Peyer's patch (tissue), 4 donors: ENCODE results near the gene SFTPB. TPM values are rescaled to one million over a fixed set of nuclear protein-coding genes. Genes with fewer than 3 reads are reported as not detected.
"Not testable (repeated sequence)": the region's sequence is repeated elsewhere in the genome, so short reads cannot be mapped to it uniquely, and the experiment has no call there.

Experiments used
- DNase-seq, 3 donors: peaks; one replicate each; pipeline ENCODE4 v3.0.0-alpha.2; 2017 to 2019
- H3K27ac ChIP-seq, 4 donors: fragments of 200-600 bp; sonication (generic); one replicate each; pipeline ENCODE4 v1.5.1; 2016 to 2019
- H3K27me3 ChIP-seq, 2 donors: fragments of 200-600 bp; sonication (generic); one replicate each; pipeline ENCODE4 v1.5.1; 2019
- H3K36me3 ChIP-seq, 3 donors: fragments of 200-600 bp; sonication (generic); one replicate each; pipeline ENCODE4 v1.5.1; 2016 to 2019
- H3K4me1 ChIP-seq, 4 donors: fragments of 200-600 bp; sonication (generic); one replicate each; pipeline ENCODE4 v1.5.1; 2016 to 2019
- H3K4me3 ChIP-seq, 4 donors: fragments of 200-600 bp; sonication (generic); 1 replicate in 3 of 4; 2 replicates in 1 of 4; pipeline ENCODE4 v1.5.1; 2016 to 2019; ENCODE audit warnings: mild to moderate bottlenecking in 1 of 4
- H3K9me3 ChIP-seq, 4 donors: fragments of 200-600 bp; sonication (generic); one replicate each; pipeline ENCODE4 v1.5.1; 2016 to 2019; ENCODE audit warnings: mild to moderate bottlenecking in 1 of 4
- POLR2A ChIP-seq, 2 donors: fragments of 450-650 bp; IDR thresholded peaks; one replicate each; pipeline ENCODE4 v1.5.1; 2017; ENCODE audit warnings: antibody characterized with exemption in 2 of 2, mild to moderate bottlenecking in 2 of 2, moderate library complexity in 2 of 2
- total RNA-seq, 4 donors: library from RNA; depleted of rRNA; stranded (reverse); fragments of >200 nt; gene quantifications; one replicate each; pipeline ENCODE4 v1.1.0, GENCODE V29; 2016
- TF ChIP-seq, protein P1 (sequence below), 6 experiments: fragments of 450-650 bp in 4 of 6; fragments of 200-600 bp in 2 of 6; sonication (generic) in 1 of 6; IDR thresholded peaks; one replicate each; pipeline ENCODE4 v1.5.1; 2017 to 2019; ENCODE audit warnings: antibody characterized with exemption in 6 of 6, mild to moderate bottlenecking in 3 of 6, moderate library complexity in 1 of 6

The SFTPB gene
- total RNA-seq, 4 donors from 2014 or later, result 1.7 TPM; not detected in 3

DNA sequence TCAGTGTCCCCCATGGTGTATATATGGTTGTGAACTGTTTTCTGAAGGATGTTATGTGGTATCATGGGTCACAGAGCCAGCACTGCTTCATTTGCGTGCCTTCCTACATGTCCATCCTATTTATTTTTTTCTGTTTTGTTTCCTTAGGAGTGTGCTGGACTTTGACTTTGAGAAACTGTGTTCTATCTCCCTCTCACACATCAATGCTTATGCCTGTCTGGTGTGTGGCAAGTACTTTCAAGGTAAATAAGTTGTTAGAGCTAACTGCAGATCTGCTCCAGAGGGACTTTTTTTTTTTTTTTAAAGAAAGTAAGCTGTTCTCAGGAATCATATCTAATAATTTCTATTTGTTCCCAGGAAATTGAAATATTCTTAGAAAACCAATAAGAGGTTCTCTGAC lies 46.7 kb downstream of the SFTPB start:
- no peak overlapping the region for H3K27ac ChIP-seq
- TF ChIP-seq, protein P1, sequence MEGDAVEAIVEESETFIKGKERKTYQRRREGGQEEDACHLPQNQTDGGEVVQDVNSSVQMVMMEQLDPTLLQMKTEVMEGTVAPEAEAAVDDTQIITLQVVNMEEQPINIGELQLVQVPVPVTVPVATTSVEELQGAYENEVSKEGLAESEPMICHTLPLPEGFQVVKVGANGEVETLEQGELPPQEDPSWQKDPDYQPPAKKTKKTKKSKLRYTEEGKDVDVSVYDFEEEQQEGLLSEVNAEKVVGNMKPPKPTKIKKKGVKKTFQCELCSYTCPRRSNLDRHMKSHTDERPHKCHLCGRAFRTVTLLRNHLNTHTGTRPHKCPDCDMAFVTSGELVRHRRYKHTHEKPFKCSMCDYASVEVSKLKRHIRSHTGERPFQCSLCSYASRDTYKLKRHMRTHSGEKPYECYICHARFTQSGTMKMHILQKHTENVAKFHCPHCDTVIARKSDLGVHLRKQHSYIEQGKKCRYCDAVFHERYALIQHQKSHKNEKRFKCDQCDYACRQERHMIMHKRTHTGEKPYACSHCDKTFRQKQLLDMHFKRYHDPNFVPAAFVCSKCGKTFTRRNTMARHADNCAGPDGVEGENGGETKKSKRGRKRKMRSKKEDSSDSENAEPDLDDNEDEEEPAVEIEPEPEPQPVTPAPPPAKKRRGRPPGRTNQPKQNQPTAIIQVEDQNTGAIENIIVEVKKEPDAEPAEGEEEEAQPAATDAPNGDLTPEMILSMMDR (IDR thresholded peaks at IDR 0.05), result no peak
- no peak for TF ChIP-seq POLR2A (IDR thresholded peaks at IDR 0.05)
- no peaks in the 10 kb centered on the region for H3K9me3 ChIP-seq
- H3K4me3 ChIP-seq, result no peak overlapping the region
- peaks cover 0 to 24% (median 9%) of the 10 kb centered on the region in 4 donors for H3K4me1 ChIP-seq
- peaks cover 0 to 77% (median 4%) of the 10 kb centered on the region in 3 donors for H3K36me3 ChIP-seq
- no peak for DNase-seq
- no peaks in the 10 kb centered on the region for H3K27me3 ChIP-seq

DNA sequence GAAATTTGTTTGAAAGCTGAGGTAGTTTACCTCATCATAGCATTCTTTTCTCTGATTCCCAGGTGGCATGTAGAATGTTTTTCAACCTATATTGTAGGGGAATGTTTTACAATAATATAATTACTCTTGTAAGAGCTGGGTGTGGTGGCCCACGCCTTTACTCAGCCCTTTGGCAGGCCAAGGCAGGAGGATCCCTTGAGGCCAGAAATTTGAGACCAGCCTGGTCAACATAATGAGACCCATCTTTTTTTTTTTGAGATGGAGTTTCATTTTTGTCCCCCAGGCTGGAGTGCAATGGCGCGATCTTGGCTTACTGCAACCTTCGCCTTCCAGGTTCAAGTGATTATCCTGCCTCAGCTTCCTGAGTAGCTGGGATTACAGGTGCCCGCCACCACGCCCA lies 48.4 kb downstream of the SFTPB start:
- Histone ChIP-seq H3K27me3 (no peaks in the 10 kb centered on the region), H3K4me3 (no peak overlapping the region), H3K9me3 (no peaks in the 10 kb centered on the region), H3K4me1 (peaks cover 0 to 24% (median 9%) of the 10 kb centered on the region in 4 donors), H3K36me3 (peaks cover 0 to 60% (median 4%) of the 10 kb centered on the region in 3 donors), H3K27ac (no peak overlapping the region)
- no peak for DNase-seq
- no peak for TF ChIP-seq POLR2A (IDR thresholded peaks at IDR 0.05)
- TF ChIP-seq, protein P1 (IDR thresholded peaks at IDR 0.05), result no peak

DNA sequence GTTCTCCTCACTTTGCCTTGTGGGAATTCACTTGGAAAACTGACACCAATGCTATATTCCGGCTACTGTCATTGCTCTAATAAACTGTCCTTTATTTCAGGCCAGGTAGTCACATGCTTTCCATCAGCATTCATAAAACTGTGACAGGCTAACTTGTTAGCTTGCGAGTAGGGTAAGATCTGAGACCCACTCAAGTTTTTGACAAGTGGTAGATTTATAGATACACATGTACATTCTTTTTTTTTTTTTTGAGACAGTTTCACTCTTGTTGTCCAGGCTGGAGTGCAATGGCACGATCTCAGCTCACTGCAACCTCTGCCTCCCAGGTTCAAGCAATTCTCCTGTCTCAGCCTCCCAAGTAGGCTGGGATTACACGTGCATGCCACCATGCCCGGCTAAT lies 50.3 kb downstream of the SFTPB start:
- H3K27me3 ChIP-seq, H3K9me3 ChIP-seq, DNase-seq, H3K27ac ChIP-seq: not testable (repeated sequence)
- Histone ChIP-seq H3K4me1 (peaks cover 0 to 24% (median 9%) of the 10 kb centered on the region in 4 donors), H3K4me3 (peak overlapping the region in 1 of 4 donors; percentile 15), H3K36me3 (peaks cover 0 to 41% (median 1%) of the 10 kb centered on the region in 3 donors)

DNA sequence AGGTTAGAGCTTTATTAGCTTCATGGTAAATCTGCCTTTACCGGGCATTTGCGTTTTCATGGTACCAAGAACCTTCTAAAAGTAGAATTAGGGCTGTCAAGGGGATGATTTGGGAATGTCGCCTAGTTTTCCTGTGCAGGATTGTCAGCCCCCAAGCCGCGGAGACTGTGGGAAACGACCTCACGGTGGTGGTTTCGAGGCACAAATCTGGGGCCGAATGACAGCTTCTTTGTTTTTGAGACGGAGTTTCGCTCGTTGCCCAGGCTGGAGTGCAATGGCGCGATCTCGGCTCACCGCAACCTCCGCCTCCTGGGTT lies 52.6 kb downstream of the SFTPB start:
- TF ChIP-seq, protein P1 (IDR thresholded peaks at IDR 0.05), result no peak
- no peak for TF ChIP-seq POLR2A (IDR thresholded peaks at IDR 0.05)
- H3K4me3 ChIP-seq, result peak overlapping the region in 3 of 4 donors; percentile 80 to 98 (median 97)
- no peaks in the 10 kb centered on the region for H3K27me3 ChIP-seq
- H3K27ac ChIP-seq, result peak overlapping the region; percentile 77 to 94 (median 86)
- no peaks in the 10 kb centered on the region for H3K9me3 ChIP-seq
- H3K4me1 ChIP-seq, result peaks cover 0 to 29% (median 14%) of the 10 kb centered on the region in 4 donors
- no peak for DNase-seq
- H3K36me3 ChIP-seq, result peaks cover 0 to 18% (median 0%) of the 10 kb centered on the region in 3 donors

DNA sequence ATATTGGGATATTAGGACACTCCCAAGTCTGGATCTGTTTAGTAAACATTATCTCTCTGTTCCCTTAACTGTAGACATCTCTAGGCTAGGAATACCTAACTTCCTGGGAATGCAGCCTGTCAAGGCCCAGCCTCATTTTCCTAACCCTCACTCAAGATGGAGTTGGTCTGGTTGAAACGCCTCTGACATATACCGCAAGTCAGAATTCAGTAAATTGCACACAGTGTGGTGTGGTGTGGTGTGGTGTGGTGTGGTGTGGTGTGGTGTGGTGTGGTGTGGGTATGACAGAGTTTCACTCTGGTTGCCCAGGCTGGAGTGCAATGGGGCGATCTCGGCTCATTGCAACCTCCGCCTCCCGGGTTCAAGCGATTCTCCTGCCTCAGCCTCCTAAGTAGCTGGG lies 53.2 kb downstream of the SFTPB start:
- not testable (repeated sequence) for H3K4me3 ChIP-seq, H3K9me3 ChIP-seq, H3K27me3 ChIP-seq, H3K27ac ChIP-seq, DNase-seq
- Histone ChIP-seq H3K4me1 (peaks cover 0 to 33% (median 15%) of the 10 kb centered on the region in 4 donors), H3K36me3 (peaks cover 0 to 12% (median 0%) of the 10 kb centered on the region in 3 donors)

DNA sequence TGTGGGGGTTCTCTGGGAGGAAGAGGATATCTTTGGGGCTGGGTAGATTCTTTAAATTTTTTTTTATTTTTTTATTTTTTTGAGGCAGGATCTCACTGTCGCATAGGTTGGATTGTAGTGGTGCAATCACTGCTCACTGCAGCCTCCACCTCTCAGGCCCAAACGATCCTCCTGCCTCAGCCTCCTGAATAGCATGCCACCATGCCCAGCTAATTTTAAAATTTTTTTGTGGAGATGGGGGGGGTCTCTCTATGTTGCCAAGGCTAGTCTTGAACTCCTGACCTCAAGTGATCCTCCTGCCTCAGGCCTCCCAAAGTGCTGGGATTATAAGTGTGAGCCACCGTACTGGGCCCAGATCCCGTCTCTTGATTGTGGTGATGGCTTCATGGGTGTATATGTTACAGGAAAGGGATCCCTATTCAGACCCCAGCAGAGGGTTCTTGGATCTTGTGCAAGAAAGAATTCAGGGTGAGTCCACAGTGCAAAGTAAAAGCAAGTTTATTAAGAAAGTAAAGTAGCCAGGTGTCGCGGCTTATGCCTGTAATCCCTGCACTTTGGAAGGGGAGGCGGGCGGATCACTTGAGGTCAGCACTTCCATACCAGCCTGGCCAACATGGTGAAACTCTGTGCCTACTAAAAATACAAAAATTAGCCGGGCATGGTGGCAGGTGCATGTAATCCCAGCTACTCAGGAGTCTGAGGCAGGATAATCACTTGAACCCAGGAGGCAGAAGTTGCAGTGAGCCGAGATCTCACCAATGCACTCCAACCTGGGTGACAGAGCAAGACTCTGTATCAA lies 54.1 kb downstream of the SFTPB start:
- no peak for TF ChIP-seq POLR2A (IDR thresholded peaks at IDR 0.05)
- TF ChIP-seq, protein P1 (IDR thresholded peaks at IDR 0.05), result no peak

More for the DNA sequence above, 54.1 kb downstream of the SFTPB start:
- Histone ChIP-seq H3K4me1 (peaks cover 0 to 29% (median 15%) of the 10 kb centered on the region in 4 donors), H3K27ac (no peak overlapping the region), H3K9me3 (no peaks in the 10 kb centered on the region), H3K36me3 (peaks cover 0 to 12% (median 0%) of the 10 kb centered on the region in 3 donors), H3K4me3 (no peak overlapping the region), H3K27me3 (no peaks in the 10 kb centered on the region)
- no peak for DNase-seq
